HG03039 (cell line): ENCODE data around the gene VIL1.
A peak's percentile ranks its signal among the peaks of the same experiment; 100 is the strongest.

Source experiments
- ATAC-seq: cut with Tn5 transposase; IDR thresholded peaks from one replicate; pipeline ENCODE4 v1.9.1; 2021; ENCODE audit warnings: mild to moderate bottlenecking, moderate library complexity; ENCODE audit not compliant: unreplicated experiment

The VIL1 gene

DNA sequence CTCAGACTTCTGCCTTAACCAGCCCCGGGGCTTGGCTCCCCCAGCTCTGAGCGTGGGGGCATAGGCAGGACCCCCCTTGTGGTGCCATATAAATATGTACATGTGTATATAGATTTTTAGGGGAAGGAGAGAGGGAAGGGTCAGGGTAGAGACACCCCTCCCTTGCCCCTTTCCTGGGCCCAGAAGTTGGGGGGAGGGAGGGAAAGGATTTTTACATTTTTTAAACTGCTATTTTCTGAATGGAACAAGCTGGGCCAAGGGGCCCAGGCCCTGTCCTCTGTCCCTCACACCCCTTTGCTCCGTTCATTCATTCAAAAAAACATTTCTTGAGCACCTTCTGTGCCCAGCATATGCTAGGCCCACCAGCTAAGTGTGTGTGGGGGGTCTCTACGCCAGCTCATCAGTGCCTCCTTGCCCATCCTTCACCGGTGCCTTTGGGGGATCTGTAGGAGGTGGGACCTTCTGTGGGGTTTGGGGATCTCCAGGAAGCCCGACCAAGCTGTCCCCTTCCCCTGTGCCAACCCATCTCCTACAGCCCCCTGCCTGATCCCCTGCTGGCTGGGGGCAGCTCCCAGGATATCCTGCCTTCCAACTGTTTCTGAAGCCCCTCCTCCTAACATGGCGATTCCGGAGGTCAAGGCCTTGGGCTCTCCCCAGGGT lies 13.7 kb upstream of the VIL1 start:
- no peak for ATAC-seq

DNA sequence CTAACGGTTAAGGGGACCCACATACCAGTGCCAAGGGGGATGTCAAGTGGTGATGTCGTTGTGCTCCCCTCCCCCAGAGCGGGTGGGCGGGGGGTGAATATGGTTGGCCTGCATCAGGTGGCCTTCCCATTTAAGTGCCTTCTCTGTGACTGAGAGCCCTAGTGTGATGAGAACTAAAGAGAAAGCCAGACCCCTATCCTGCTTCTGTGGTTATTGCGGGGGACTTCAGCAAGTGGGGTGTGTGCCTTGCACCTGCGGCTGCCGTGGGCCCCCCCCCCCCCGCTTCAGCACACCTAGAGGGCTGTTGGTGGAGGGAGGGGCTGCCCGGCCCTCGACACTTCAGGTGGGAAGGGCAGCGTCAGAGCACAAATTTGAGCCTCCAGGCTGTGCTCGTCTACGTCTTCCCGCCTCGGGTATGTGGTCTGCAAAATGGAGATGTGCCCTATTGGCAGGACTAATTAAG lies 13.1 kb upstream of the VIL1 start:
- ATAC-seq = peak; percentile 14

GRCh38 chr2:218406209-218406948 lies 12.5 kb upstream of the VIL1 start:
- peak; percentile 74 for ATAC-seq

- no peak for ATAC-seq
Measured at GRCh38 chr2:218406949-218407618, 11.8 kb upstream of the VIL1 start.

DNA sequence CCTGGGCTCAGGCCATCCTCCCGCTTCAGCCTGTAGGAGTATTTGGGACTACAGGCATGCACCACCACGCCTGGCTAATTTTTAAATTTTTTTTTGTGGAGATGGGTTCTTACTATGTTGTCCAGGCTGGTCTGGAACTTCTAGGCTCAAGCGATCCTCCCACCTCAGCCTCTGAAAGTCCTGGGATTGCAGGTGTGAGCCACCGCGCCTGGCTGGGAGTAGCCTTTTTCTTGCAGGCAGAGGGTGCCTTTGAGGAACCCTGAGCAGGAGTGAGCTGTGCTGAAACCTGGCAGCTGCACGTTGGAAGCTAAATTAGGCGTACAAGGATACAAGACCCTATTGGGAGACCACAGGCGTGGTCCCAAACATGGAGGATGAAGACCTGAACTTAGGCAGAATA lies 11.2 kb upstream of the VIL1 start:
- ATAC-seq = no peak

- no peak for ATAC-seq
Measured at GRCh38 chr2:218418321-218418716, 604 bp upstream of the VIL1 start.

DNA sequence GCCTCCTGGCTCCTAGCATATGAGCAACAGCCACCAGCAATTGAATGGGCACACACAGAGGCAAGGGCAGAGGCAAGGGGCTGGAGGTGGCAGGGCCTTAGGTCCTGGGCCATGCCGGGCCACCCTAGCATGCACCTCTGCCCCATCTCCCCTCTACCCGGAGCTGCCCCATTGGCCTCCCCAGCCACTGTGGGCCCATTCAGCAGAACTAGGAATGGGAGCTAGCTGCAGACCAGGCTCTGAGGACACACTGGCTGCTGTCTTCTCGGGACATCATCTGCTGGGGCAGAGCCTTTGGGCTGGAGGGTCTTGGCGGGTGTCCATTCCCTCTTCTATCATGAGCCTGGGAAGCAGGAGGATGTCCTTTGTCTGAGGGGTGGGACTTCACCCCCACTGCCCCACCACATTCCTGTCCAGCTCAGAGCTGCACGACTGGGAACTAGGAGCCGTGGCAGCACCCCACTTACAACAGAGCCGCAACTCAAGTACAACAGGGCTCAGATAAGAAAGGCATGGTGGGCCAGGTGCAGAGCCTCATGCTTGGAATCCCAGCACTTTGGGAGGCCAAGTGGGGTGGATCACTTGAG lies 800 bp downstream of the VIL1 start:
- no peak for ATAC-seq

DNA sequence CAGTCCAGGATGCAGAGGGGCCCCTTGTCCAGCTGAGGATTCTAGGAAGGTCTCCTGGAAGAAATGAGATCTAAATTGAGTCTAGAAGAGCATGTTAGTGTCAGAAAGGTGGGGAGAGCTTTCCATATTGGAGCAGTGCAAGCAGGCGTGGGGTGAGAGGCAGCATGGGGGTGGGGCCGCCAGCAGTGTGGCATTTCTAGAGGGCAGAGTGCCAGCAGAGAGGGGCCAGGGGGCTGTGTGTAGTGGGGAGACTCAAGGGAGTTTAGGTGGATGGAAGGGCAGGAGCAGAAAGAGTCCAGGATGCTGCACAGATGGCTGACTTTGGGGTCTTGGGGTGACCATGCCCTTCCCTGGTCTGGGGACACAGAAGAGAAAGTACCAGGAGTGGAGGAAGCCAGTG lies 2.1 kb downstream of the VIL1 start:
- no peak for ATAC-seq

DNA sequence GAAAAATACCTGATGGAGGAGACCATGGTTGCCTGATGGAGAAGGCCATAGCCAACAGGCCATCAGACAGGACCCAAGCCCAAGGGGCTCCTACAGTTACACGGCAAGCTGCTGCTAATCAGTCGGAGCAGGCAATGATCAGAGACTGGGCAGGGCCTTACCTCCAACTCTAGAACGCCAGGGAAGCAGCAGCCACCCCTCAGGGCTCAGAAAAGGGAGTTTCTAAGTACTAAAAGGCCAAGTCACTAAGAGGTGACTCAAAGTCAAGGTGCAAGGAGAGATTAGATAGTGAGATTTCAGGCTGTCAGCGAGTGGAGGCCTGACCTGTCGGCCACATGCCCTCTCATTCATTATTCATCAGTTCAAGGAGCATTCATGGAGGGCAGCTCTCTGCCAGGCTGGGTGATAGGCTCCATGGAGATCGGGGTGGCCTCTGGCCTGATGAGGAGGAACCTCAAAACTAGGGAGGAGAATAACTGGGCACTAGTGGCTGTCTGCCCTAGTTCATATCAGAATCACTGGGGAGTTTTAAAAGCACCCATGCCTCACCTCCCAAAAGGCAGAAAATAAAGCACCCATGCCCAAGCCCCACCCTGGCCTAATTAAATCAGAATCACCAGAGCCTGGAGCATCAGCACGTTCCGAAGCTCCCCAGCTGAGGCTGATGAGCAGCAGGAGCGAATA lies 3.6 kb downstream of the VIL1 start:
- ATAC-seq = no peak

DNA sequence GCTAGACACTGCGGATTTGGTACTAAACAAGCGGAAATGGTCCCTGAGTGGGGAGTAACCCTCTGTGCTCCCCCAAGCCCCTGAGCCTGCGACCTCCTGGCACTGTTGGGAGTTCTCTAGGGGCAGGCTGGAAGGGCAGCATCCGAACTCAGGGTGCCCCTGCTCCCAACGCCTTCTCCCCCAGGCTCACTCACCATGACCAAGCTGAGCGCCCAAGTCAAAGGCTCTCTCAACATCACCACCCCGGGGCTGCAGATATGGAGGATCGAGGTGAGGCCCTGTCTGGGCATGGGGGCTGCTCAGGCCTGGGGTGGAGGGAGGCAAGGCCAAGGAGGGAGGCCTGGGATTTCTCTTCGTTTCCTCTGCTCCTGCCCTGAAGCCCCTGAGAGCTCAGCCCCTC lies 4.7 kb downstream of the VIL1 start:
- ATAC-seq = no peak

- ATAC-seq = no peak
Measured at GRCh38 chr2:218425531-218425930, 6.6 kb downstream of the VIL1 start.

DNA sequence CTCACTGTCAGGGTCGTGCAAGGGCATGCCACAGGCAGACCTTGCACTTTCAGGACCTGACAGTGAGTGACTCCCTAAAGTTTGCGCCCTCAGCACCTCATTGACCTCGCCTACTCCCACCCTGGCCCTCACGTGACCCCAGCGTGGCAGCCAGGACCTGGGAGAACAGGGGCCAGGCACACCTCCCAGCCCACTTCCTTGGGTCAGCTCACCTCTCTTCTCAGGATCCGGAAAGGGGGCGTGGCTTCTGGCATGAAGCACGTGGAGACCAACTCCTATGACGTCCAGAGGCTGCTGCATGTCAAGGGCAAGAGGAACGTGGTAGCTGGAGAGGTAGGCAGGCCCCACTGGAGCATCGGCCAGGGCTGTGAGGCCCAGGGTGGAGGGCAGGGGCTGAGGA lies 8.8 kb downstream of the VIL1 start:
- no peak for ATAC-seq

GRCh38 chr2:218428846-218429558 lies 10.1 kb downstream of the VIL1 start:
- ATAC-seq = no peak

- no peak for ATAC-seq
Measured at GRCh38 chr2:218429911-218430692, 11.2 kb downstream of the VIL1 start.

GRCh38 chr2:218430721-218431120 lies 11.8 kb downstream of the VIL1 start:
- ATAC-seq = no peak

GRCh38 chr2:218431878-218432277 lies 13.0 kb downstream of the VIL1 start:
- no peak for ATAC-seq

DNA sequence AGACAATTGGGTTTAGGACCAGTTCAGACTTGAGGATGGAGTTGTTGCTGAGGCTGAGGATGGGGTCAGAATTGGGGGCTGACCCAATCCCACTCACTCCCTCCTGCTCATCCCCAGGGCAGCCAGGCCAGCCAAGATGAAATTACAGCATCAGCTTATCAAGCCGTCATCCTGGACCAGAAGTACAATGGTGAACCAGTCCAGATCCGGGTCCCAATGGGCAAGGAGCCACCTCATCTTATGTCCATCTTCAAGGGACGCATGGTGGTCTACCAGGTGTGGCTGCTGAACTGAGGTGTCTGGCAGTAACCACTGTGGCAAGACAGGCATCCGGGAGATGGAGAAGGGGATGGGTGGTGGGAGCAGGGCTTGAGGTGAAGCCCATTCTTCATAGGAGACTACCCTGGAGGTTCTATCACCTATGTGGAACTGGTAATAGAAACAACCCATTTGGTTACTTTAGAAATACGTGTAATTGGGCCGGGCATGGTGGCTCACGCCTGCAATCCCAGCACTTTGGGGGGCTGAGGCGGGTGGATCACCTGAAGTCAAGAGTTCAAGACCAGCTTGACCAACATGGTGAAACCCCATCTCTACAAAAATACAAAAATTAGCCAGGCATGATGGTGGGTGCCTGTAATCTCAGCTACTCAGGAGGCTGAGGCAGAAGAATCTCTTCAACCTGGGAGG lies 13.9 kb downstream of the VIL1 start:
- no peak for ATAC-seq

DNA sequence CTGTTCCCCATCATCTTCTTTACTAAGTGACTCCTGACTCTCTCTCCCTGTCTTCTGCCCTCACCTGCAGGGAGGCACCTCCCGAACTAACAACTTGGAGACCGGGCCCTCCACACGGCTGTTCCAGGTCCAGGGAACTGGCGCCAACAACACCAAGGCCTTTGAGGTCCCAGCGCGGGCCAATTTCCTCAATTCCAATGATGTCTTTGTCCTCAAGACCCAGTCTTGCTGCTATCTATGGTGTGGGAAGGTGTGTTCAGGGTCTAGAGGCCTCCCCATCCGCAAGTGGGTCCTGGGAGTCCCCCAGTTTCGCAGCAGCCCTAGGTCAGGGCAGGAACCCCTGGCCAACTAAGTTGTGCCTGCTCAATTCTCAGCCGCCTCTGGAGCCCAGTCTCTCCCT lies 15.5 kb downstream of the VIL1 start:
- ATAC-seq = no peak
